ENCODE measurements around the gene P3H2.
"Not testable (repeated sequence)": the region's sequence is repeated elsewhere in the genome, so short reads cannot be mapped to it uniquely, and the experiment has no call there.

The P3H2 gene, protein sequence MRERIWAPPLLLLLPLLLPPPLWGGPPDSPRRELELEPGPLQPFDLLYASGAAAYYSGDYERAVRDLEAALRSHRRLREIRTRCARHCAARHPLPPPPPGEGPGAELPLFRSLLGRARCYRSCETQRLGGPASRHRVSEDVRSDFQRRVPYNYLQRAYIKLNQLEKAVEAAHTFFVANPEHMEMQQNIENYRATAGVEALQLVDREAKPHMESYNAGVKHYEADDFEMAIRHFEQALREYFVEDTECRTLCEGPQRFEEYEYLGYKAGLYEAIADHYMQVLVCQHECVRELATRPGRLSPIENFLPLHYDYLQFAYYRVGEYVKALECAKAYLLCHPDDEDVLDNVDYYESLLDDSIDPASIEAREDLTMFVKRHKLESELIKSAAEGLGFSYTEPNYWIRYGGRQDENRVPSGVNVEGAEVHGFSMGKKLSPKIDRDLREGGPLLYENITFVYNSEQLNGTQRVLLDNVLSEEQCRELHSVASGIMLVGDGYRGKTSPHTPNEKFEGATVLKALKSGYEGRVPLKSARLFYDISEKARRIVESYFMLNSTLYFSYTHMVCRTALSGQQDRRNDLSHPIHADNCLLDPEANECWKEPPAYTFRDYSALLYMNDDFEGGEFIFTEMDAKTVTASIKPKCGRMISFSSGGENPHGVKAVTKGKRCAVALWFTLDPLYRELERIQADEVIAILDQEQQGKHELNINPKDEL

DNA sequence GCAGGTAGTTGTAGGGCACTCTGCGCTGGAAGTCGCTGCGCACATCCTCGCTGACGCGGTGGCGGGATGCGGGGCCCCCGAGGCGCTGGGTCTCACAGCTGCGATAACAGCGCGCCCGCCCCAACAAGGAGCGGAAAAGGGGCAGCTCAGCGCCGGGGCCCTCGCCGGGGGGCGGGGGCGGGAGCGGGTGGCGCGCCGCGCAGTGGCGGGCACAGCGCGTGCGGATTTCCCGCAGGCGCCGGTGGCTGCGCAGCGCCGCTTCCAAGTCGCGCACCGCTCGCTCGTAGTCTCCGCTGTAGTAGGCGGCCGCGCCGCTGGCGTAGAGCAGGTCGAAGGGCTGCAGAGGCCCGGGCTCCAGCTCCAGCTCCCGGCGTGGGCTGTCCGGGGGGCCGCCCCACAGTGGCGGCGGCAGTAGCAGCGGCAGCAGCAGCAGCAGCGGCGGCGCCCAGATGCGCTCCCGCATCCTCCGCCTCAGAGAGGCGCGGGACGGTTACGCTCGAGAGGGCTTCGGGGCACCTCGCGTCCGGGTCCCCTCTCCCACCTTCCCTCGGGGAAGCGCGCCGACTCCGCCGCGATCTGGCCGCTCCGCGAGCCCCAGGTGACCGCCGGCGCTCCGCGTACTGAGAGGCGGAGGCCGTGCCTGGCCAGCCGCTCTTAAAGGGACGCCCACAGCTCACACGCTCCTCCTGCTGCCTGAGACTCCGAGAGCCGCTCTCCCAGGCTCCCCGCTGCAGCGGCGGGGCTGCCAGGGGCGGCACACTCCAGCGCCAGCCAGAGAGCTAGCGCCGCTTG is at the start of gene P3H2:
P3H2 (minus strand) TSS at position 629 of the 792 bp plus-strand sequence; CDS start at position 463, 166 bp downstream.
- peak; percentile 57 to 90 (median 87) for DNase-seq

DNA sequence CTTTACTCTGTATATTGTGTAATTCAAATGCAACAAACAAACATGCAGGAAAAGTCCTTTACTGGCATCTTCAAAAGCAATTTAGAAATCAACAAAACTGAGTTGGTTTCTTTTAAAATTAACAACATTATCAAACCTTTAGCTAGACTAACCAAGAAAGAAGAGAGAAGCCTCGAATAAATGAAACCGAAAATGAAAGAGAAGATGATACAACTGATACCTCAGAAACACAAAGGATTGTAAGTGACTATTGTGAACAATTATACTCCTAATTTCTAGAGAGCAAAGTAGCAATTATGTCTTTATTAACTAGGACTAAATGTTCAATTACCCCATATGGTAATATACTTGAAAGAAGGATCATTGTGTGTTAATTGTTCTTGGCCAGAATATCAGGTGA is 49.2 kb upstream of the P3H2 start:
- peak in 1 of 3 experiments; percentile 65 for DNase-seq

DNA sequence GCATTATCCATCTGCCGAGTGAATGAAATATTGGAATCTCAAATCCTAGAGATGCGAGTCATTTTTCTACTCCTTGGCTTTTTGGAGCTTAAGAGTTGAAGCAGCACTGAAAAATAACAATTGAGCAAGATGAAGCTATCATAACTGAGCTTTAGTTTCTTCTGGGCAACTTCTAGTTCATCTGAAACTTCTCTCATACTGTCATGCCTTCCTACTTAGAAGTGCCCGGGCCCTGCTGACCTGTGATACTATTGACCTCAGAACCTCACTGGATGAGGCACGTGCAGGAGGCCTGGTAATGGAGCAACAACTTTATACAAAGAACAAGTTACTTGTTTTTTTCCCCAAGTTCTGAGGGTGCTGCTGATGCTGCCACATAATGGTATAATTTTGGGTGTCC is 48.5 kb upstream of the P3H2 start:
- no peak for DNase-seq

DNA sequence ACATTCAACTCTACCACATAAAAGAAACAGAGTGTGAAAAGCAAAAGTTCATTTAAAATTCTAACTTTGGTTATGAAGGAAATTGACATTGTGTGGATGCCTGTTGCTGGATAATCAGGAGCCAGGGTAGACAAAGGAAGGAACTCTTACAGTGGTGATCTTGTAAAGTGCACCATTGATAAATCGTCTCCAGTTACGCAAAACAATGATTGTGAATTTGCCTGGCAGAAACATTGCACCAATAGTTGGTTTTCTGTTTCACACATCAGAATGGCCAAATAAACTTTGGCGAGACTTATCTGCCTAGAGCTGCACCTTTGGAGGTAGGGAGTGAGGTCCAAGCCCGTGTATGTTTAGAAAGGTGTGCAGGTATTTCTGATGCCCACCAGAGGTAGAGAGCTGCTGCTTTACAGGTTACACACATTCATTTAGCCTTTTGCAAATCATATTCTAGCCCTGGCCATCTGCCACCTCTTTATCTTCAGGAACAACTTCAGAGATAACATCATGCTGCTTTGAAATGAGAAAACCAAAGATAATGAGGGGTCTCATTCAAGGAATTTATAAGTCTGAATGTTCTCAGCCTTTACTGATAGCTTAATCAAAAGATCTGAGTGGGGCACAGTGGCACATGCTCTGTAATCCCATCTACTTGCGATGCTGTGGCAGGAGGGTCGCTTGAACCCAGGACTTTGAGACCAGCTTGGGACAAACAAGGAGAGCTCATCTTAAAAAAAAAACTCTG is 47.4 kb upstream of the P3H2 start:
- no peak for DNase-seq

DNA sequence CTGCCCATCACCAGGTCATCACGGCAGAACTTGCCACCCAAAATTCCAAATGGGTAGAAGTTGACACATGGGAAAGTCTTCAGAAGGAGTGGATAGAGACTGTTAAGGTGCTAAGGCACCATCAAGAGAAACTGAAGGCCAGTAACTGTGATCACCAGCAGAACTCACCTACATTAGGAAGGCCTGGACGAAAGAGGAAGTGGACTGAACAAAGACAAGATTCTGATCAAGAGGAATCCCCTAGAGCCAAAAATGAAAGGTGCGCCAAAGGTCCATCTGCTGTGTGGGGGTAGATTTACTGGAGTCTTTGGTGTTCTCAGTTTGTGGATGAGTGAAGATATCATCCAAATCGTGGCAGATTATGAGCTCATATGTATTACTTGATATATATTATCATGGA is 46.3 kb upstream of the P3H2 start:
- no peak for DNase-seq

DNA sequence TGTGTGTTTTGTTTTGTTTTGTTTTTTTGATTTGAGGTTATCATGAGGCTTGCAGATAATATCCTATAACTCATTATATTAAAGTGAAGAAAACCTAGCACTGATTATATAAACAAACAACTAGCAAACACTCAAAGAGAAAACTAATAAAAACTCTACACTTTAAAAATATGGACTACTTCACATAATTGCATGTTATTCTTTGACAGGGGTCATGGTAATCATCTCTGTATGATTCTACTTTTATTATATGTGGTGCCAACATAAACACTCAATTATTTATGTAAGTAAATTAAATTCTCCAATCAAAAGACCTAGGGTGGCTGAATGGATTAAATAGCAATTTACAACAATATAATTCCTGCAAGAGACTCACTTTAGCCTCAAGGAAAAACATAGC is 44.6 kb upstream of the P3H2 start:
- DNase-seq: peak in 1 of 3 experiments; percentile 61

DNA sequence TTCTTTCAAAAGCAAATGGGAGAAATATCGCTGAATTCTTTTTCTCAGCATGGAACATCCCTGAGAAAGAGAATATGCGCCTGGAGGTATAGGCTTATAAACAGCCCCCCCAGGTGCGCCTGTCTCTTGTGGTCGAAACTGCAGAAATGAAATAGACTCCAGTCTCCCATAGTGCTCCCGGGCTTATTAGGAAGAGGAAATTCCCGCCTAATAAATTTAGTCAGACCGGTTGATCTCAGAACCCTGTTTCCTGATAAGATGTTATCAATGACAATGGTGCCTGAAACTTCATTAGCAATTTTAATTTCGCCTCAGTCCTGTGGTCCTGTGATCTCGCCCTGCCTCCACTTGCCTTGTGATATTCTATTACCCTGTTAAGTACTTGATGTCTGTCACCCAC is 41.3 kb upstream of the P3H2 start:
- not testable (repeated sequence) for DNase-seq

DNA sequence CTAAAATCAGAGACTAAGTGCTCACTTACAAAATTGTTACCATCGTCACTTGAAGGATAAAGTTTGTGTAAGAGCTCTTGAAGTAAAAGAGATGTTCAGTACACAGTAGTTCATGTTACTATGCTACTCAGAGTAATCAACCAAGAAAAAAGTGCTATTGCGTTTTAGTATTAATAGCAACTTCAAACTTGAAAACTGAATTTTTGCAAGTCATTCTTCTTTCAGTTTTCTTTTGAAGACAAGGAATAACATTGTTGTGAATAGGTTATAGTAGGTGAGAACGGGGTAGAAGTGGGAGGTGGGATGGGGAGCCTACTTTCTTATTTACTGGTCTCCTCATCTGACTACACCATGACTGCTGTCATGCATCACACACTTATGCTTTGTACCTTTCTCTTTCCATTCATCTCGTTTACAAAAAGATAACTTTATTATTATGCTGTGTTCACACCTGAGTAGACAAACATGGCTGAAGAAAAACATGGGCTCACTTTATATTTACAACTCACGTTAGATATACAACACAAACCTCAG is 39.3 kb upstream of the P3H2 start:
- no peak for DNase-seq

DNA sequence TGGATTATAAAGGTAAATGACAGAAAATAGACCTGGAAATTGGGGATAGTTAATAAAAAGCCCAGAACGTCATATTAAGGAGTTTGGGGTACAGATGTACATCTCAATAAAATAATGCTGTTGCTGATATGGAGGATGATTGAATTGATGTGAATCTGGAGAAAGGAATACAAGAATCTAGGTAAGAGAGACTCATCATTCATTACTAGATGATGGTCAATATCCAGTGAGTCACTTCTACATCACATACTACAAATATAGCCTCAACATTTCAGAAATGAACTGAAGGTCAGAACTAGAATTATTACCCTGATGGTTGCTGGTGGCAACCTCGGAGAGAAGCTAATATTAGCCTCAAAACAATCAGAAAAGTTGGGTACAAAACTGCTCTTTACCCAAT is 37.6 kb upstream of the P3H2 start:
- no peak for DNase-seq

DNA sequence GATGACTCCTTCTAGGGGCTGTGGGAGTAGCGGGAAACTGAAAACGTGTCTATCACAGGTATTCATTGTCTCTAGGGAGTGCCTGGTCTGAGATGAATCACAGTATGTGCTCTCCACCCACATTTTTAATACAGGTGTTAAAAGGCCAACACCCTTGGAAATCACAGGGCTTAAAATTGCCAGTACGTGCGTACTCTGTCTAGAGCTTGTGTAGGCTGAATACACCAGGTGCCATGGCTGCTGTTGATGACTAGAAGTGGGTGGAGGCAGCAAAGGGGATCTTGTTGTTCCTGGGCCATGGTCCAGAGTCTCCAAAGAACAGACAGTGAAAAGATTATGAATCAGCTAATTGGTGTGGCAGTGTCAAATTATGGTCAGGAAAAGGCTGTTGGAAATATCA is 35.1 kb upstream of the P3H2 start:
- DNase-seq: no peak

DNA sequence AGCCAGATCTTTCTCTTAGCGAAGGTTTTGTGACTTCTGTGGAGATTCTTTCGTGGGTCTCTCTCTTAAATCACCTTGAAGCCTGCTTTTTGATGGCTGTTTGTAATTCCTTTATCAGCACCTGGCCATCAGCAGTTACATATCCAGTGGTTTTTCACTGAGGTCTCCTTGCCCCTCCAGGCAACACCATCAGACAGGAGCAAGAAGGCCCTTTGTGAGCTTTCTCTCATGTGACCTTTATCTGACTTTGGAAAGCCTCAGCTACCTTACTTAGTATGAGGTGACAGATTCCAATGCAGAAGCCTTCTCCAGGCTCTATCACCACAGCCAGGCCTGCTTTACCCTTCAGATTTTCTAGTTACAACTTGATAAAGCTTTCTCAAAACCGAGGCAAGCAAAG is 30.0 kb upstream of the P3H2 start:
- DNase-seq: no peak

DNA sequence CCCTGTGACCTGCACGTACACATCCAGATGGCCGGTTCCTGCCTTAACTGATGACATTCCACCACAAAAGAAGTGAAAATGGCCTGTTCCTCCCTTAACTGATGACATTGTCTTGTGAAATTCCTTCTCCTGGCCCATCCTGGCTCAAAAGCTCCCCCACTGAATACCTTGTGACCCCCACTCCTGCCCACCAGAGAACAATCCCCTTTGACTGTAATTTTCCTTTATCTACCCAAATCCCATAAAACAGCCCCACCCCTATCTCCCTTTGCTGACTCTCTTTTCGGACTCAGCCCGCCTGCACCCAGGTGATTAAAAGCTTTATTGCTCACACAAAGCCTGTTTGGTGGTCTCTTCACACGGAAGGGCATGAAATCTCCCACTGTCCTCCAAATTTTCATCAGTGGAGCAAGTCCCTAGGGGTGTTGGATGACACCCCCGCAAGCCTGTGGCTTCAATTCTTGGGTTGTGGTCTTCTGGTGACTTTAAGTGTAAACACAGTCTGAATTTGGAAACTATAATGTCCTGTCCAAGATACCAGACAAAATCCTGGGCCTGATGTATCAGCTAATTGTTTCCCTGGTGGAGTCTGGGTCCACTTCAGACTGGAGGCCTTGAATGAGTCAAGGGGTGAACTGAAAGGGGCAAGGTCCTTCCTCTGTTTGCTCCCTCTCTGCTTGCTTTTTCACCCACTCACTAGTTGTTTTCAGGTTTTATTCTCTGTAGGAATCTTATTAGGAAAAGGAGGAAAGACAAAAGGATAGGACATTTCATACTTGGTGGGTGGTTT is 29.3 kb upstream of the P3H2 start:
- DNase-seq: not testable (repeated sequence)

DNA sequence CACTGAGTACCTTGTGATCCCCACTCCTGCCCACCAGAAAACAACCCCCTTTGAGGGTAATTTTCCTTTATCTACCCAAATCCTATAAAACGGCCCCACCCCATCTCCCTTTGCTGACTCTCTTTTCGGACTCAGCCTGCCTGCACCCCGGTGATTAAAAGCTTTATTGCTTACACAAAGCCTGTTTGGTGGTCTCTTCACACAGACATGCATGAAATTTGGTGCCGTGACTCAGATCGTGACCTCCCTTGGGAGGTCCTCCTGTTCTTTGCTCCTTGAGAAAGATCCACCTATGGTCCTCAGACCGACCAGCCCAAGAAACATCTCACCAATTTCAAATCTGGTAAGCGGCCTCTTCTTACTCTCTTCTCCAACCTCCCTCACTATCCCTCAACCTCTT is 24.1 kb upstream of the P3H2 start:
- not testable (repeated sequence) for DNase-seq

DNA sequence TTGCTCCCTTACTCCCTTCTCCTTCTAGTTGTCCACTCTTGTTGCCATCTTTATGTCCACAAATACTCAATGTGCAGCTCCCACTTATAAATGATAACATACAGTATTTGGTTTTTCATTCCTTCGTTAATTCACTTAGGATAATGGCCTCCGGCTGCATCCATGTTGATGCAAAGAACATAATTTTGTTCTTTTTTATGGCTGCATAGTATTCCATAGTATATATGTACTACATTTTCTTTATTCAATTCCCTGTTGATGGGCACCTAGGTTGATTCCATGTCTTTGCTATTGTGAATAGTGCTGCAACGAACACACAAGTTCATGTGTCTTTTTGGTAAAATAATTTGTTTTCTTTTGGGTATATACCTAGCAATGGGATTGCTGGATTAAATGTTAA is 21.3 kb upstream of the P3H2 start:
- DNase-seq: no peak

DNA sequence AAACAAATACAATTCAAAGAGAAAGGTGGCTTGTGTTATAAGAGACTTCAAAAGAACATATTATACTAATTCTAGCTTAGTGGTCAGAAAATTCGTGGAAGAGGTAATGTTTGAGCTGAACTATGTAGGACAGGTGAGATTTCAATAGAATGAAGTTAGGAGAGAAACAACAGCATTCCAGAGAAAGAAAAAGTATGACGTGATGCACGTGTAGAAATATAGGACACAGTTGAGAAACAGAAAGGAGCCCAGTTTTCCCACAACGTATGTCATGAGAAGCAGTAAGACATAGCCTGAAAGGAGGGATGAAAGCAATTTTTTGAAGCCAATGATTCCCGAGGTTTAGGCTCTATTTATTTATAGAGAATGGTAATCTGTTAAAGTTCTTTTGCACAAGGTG is 18.7 kb upstream of the P3H2 start:
- no peak for DNase-seq

DNA sequence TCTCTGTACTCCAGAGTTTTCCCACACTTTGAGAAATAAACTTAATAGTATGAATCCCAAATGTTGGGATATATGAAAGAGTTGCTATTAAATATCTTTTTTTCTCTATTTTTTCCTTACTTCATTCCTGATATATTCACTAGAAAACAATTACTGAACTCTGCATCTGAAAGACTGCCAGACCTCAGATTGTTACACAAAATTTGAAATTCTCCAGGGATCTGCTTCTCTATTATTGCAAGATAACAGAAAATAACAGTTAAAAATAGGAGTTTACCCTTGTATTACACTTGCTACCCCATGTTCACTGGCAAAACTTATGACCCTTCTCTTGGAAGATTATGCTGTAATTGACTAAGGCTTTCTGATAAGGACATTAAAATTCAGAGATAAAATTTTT is 11.7 kb upstream of the P3H2 start:
- DNase-seq: no peak

DNA sequence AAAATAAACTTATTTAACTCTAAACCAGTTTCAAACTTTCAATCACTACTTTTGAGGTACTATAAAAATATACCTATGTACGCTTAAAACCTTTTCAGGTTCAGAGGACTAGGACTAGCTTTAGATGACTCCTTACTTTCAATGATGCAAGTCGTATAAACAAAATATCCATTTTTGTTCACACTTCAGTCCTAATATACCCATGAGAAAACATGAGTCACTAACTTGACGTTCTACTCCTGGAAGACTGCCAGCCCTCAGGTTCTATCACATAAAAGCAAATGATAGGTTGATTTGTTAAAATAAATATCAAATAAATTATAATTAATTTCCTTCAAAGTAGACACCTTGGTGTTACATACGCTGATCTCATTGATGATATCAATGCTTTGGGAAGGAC is 10.6 kb upstream of the P3H2 start:
- DNase-seq: peak in 1 of 3 experiments; percentile 35

DNA sequence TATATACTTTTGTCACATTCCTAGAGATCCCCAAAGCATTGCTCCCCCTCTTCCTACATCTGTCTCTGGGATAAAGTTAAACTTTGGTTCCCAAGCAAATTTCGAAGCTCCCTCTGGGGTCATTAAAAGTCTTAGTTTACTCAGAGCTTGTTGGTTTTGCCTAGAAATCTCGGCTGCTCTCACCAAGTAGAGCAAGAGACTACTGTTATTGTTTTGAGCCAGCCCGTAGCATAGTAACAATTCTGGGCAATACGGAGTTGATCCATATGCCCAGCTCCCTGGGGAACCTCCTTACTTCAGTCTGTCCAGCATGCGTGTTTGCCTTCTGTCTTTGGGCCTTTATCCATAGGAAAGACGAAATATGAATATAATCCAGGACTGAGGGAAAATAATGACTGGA is 10.0 kb upstream of the P3H2 start:
- DNase-seq: no peak

DNA sequence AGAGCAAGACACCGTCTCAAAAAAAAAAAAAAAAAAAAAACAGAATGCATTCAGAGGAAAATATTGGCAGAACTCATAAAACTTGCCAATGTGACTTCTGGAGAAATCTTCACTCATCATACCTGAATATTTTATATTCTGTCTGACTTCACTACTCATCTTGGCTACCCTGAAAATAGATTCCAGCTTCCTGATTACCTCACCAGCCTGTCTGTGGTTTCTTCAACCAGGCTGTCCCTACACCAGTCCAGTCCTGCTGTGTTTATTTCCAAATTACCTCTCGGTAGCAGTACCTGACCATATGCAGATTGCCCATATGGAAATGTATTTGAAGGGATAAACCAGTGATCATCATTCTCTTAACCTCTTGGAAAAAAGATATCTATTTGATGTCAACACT is 9.3 kb upstream of the P3H2 start:
- DNase-seq: no peak

DNA sequence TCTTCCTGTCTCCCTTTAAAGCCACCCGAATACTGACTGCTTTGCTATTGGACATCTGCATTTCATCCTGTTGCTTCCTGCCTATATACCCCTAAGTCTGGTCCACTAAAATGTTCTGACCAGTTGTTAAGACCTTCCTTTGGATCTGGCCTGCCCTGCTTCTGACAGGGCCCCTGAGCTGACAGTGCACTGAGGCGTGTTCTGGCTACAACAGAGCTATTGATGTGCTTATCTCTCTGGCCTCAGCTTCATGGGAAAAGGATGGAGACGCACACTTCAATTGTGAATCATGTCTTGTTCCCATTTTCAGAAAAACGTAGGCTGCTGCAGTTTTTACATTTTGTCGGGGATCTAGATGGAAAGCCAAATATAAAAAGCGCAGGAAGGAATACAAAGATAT is 7.1 kb upstream of the P3H2 start:
- DNase-seq: no peak

DNA sequence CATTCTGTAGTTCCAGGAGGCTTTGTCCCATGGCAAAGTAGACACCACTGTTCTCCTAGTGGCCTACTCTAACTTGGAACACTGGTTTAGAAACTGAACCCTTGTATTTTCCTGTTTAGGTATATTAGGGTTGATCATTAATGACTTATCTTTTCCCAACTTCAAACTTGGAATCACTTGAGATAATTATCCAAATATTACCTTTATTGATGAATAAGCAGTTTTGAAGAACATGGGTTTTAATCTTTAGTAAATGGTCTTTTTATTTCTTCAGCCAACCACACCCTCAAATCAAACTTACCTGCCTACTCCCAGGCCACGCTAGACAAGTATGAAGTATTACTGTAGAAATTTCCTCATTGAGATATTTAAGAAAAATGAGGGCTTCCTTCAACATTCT is 6.5 kb upstream of the P3H2 start:
- DNase-seq: no peak
